Pancreas (tissue), 10 donors: ENCODE data around the gene PIK3CB. TPM values are rescaled to one million over a fixed set of nuclear protein-coding genes. Genes with fewer than 3 reads are reported as not detected.
"Not testable (repeated sequence)": the region's sequence is repeated elsewhere in the genome, so short reads cannot be mapped to it uniquely, and the experiment has no call there.

ENCODE experiments used
- ATAC-seq, 4 donors: fragments of 200-7000 bp; cut with Tn5 transposase; one replicate each; pipeline versions ENCODE4 v1.8.0 to v1.9.1; 2020; ENCODE audit warnings: mild to moderate bottlenecking in 4 of 4, moderate library complexity in 4 of 4
- DNase-seq, 6 donors: peaks; one replicate each; pipeline ENCODE4 v3.0.0-alpha.2; 2020
- FAIRE-seq: peaks from 2 replicates; lab custom pipeline; 2012; peaks lifted over from hg19 to GRCh38; lab: Jason Lieb, UNC
- H3K27ac ChIP-seq, 4 donors: fragments of 200-600 bp; sonication (generic); 1 replicate in 3 of 4; 2 replicates in 1 of 4; pipeline versions ENCODE4 v1.5.0 to v1.8.0; 2020
- H3K27me3 ChIP-seq, 4 donors: fragments of 200-600 bp; one replicate each; pipeline ENCODE4 v1.8.0; 2021
- H3K36me3 ChIP-seq, 3 donors: fragments of 200-600 bp; sonication (generic) in 1 of 3; one replicate each; pipeline versions ENCODE4 v1.5.0 to v1.8.0; 2020 to 2021
- H3K4me1 ChIP-seq, 3 donors: fragments of 200-600 bp; one replicate each; pipeline ENCODE4 v1.8.0; 2021
- H3K4me3 ChIP-seq, 4 donors: fragments of 200-600 bp; sonication (generic) in 2 of 4; one replicate each; pipeline versions ENCODE4 v1.5.0 to v1.8.0; 2020 to 2021
- H3K9me3 ChIP-seq, 4 donors: fragments of 200-600 bp; one replicate each; pipeline ENCODE4 v1.8.0; 2021
- WGBS, 2 donors: extraction: QIAGEN DNeasy Blood & Tissue Kit; methylation state at CpG; one replicate each; pipeline ENCODE4 v1.1.7; 2013; 5-methylcytosine and 5-hydroxymethylcytosine counted together
- intact Hi-C, 3 donors: fragments of 100-400 bp; cut with DNase I; formaldehyde crosslinking; loops; one replicate each; pipeline versions ENCODE4 v1.11.1 to v1.14.2; 2022
- polyA plus RNA-seq, 2 donors: library from polyadenylated mRNA; stranded (reverse); fragments of 200-250 nt; gene quantifications; one replicate each; pipeline ENCODE4 v1.2.3, GENCODE V29; 2013
- total RNA-seq, 6 donors: library from RNA; stranded (reverse); fragmentation: NEBNext Ultra II Directional in 4 of 6; extraction: Animal tissue kit (Norgen Biotek cat#: 25700) in 4 of 6; gene quantifications; one replicate each; pipeline versions ENCODE4 v1.2.1 to v1.2.4, GENCODE V29; 2021 to 2023
- TF ChIP-seq, protein P1 (sequence below), 4 donors: fragments of 200-600 bp; sonication (generic) in 3 of 4; IDR thresholded peaks; one replicate each; pipeline versions ENCODE4 v1.5.0 to v1.8.0; 2021; ENCODE audit warnings: antibody characterized with exemption in 4 of 4
- donor health status: healthy with polysubstance abuse.
- donor health status: DM: no; HTN: no; CAD: no; lungs with moderate emphysema.
- donor health status: DM: no; HTN: no; CAD: no.
- donor health status: control.
- donor health status: control.
- donor health status: Bipolar disorder and iron deficiency.
- donor health status: DM: yes; HTN: yes; CAD: no.
- donor health status: DM: no; HTN: no; CAD: no.
- donor health status: DM: no; HTN: no; CAD: no.
- donor health status: DM: yes; HTN: yes; CAD: no.

PIK3CB gene
- total and polyA plus RNA-seq, 8 donors = 8.2 to 36.4 (median 24.4) TPM

DNA sequence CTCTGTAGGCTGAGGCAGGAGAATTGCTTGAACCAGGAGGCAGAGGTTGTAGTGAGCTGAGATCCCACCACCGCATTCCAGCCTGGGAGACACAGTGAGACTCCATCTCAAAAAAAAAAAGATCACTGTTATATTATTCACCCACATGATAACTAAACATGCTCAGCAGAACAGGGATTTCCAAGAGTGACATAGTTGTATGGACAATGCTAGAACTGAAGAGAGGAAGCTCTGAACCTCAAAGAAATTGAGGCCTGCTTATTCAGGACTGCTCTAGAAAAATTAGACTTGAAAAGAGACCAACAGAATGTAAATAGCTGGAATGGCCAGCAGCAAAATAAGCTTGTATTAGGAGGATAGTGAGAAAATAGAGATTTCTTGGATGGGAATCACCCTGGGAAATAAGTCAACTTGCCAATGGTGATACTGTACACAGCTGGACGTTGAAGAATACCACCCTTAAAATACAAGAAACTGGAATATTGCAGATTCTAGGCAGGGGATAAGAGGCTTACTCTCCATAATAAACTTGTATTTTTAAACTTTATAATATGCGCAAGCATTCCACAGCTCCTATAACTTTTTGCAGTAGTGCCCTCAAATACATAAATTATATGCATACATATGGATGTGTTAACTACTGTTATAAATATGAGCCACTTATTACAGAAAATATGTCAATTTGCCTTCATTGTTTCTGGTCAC lies 28.2 kb downstream of the PIK3CB start:
- no peak for ATAC-seq
- Histone ChIP-seq H3K27ac (no peak overlapping the region), H3K36me3 (no peaks in the 10 kb centered on the region), H3K9me3 (no peaks in the 10 kb centered on the region), H3K27me3 (no peaks in the 10 kb centered on the region), H3K4me3 (no peak overlapping the region), H3K4me1 (peaks cover 0 to 18% (median 17%) of the 10 kb centered on the region in 3 donors)
- DNase-seq = no peak
- intact Hi-C loops = no loop called here
- 51 to 61% methylated on average over 3 of the region's 3 CpGs for whole genome bisulfite sequencing, 2 donors
- TF ChIP-seq, protein P1, sequence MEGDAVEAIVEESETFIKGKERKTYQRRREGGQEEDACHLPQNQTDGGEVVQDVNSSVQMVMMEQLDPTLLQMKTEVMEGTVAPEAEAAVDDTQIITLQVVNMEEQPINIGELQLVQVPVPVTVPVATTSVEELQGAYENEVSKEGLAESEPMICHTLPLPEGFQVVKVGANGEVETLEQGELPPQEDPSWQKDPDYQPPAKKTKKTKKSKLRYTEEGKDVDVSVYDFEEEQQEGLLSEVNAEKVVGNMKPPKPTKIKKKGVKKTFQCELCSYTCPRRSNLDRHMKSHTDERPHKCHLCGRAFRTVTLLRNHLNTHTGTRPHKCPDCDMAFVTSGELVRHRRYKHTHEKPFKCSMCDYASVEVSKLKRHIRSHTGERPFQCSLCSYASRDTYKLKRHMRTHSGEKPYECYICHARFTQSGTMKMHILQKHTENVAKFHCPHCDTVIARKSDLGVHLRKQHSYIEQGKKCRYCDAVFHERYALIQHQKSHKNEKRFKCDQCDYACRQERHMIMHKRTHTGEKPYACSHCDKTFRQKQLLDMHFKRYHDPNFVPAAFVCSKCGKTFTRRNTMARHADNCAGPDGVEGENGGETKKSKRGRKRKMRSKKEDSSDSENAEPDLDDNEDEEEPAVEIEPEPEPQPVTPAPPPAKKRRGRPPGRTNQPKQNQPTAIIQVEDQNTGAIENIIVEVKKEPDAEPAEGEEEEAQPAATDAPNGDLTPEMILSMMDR (IDR thresholded peaks at IDR 0.05) = no peak
- FAIRE-seq = no peak

DNA sequence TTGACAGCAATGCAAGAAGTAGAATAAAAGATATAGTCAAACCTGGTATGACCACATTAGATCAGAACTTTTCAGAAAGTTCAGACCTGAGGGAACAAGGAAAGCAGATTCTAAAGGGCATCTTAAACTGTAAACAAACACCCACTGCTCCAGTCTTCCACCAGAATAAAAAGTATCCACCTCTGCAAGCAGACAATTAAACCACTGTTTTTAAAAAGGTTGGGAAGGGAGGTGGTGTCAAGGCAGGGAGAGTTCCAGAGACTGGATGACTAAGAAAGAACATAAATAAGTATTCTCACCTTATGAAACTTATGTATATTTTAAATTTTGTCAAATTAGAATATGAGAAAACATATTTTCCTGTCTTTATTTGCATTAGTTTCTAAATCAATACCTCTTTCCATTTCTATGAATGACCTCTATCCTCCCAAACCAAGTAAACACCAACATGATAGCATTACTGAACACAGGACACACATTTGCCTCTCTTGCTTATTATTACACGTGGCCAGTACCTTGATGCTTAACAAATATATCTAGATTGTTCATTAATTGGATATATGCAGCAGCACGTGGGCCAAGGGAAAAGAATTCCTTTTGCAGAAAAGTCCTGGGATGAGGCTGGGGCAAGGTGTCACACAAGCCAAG lies 31.6 kb downstream of the PIK3CB start:
- TF ChIP-seq, protein P1 (IDR thresholded peaks at IDR 0.05) = no peak
- no peak overlapping the region for H3K27ac ChIP-seq
- H3K4me1 ChIP-seq = peaks cover 0 to 8% (median 7%) of the 10 kb centered on the region in 3 donors
- DNase-seq = no peak
- intact Hi-C loops = no loop called here
- no peak for ATAC-seq
- no peaks in the 10 kb centered on the region for H3K36me3 ChIP-seq
- no peaks in the 10 kb centered on the region for H3K9me3 ChIP-seq
- no peaks in the 10 kb centered on the region for H3K27me3 ChIP-seq
- WGBS, 2 donors = 27 to 28% methylated on average over 2 of the region's 2 CpGs
- H3K4me3 ChIP-seq = no peak overlapping the region
- no peak for FAIRE-seq

DNA sequence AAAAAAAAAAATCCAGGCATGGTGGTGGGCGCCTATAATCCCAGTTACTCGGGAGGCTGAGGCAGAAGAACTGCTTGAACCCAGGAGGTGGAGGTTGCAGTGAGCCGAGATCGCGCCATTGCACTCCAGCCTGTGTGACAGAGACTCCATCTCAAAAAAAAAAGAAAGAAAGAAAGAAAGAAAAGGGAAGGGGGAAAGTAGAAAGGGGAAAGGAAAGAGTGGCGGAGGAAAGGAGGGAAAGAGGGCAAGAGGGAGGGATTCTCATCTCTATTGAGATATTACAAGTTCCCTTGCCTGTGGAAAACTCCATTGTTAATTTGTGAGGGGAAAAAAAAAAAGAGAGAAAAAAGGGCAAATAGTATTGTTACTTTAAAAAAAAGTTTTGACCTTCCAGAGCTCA lies 32.5 kb downstream of the PIK3CB start:
- H3K27me3 ChIP-seq, intact Hi-C loops, H3K4me1 ChIP-seq, H3K27ac ChIP-seq, H3K4me3 ChIP-seq, H3K36me3 ChIP-seq, FAIRE-seq, H3K9me3 ChIP-seq, ATAC-seq, DNase-seq: not testable (repeated sequence)
- WGBS, 2 donors = 95 to 97% methylated on average over 6 of the region's 6 CpGs

DNA sequence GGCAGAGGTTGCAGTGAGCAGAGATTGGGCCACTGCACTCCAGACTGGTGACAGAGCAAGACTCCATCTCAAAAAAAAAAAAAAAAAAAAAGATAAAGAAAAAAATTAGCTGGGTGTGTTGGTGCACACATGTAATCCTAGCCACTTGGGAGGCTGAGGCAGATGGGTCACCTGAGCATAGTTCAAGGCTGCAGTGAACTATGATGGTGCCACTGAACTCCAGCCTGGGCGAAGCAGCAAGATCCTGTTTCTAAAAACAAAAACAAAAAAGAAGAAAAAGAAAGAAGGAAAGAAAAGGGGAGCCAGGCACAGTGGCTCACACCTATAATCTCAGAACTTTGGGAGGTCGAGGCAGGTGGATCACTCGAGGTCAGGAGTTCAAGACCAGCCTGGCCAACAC lies 32.9 kb downstream of the PIK3CB start:
- no peaks in the 10 kb centered on the region for H3K36me3 ChIP-seq
- ATAC-seq = no peak

DNA sequence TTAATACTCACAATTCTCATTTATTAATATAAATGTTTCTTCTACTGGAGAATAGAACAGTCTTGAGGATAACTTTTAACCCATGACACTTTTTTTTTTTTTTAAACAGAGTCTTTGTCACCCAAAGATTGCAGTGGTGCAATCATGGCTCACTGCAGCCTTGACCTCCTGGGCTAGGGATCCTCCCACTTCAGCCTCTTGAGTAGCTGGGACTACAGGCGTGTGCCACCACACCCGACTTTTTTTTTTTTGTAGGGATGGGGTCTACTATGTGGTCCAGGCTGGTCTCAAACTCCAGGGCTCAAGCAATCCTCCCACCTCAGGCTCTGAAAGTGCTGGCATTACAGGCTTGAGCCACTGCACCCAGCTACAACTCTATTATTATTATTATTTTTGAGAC lies 34.5 kb downstream of the PIK3CB start:
- DNase-seq (no peak), FAIRE-seq (no peak), ATAC-seq (no peak)
- H3K4me3 ChIP-seq = no peak overlapping the region
- WGBS, 2 donors = 89 to 98% methylated on average over 2 of the region's 2 CpGs
- H3K4me1 ChIP-seq = peaks cover 0 to 8% (median 7%) of the 10 kb centered on the region in 3 donors
- no peaks in the 10 kb centered on the region for H3K9me3 ChIP-seq
- intact Hi-C loops = no loop called here
- no peaks in the 10 kb centered on the region for H3K27me3 ChIP-seq
- TF ChIP-seq, protein P1 (IDR thresholded peaks at IDR 0.05) = no peak
- H3K36me3 ChIP-seq = no peaks in the 10 kb centered on the region
- H3K27ac ChIP-seq = no peak overlapping the region

More for the DNA sequence above, 32.9 kb downstream of the PIK3CB start:
- H3K4me1 ChIP-seq = peaks cover 0 to 8% (median 7%) of the 10 kb centered on the region in 3 donors
- H3K27me3 ChIP-seq = no peaks in the 10 kb centered on the region
- TF ChIP-seq, protein P1 (IDR thresholded peaks at IDR 0.05) = no peak
- FAIRE-seq = no peak
- intact Hi-C loops = no loop called here
- H3K4me3 ChIP-seq = no peak overlapping the region
- no peak overlapping the region for H3K27ac ChIP-seq
- no peaks in the 10 kb centered on the region for H3K9me3 ChIP-seq
- no peak for DNase-seq
- WGBS, 2 donors = 97% methylated on average over 3 of the region's 3 CpGs
